T-cell (primary cell): Measurements from ENCODE around the gene APH1B. TPM values are rescaled to one million over a fixed set of nuclear protein-coding genes. Genes with fewer than 3 reads are reported as not detected.

Experiments
- ATAC-seq, 4 experiments: fragments of 200-7000 bp in 3 of 4; fragments of 150-1000 bp in 1 of 4; cut with Tn5 transposase; replicated peaks in 1 of 4; 1 replicate in 3 of 4; 2 replicates in 1 of 4; pipeline ENCODE4 v1.10.0; 2021; ENCODE audit warnings: moderate library complexity in 3 of 4, mild to moderate bottlenecking in 2 of 4, moderate number of reproducible peaks in 1 of 4
- CTCF ChIA-PET, 2 donors: fragments of 300-600 bp; sonication (Branson Sonifier 250); formaldehyde crosslinking; loops; one replicate each; lab custom pipeline; 2022; ENCODE audit warnings: antibody characterized with exemption in 2 of 2; lab: Charles Lee
- POLR2A ChIA-PET, 2 donors: fragments of 300-600 bp; sonication (Branson Sonifier 250); formaldehyde crosslinking; loops; one replicate each; lab custom pipeline; 2022; ENCODE audit warnings: antibody characterized with exemption in 2 of 2; lab: Charles Lee
- DNase-seq, 35 experiments: peaks; one replicate each; pipeline versions ENCODE4 v3.0.0 to v3.0.0-alpha.2; 2013 to 2023
- H3K27ac ChIP-seq: one replicate; pipeline ENCODE4 v1.5.1; 2013; ENCODE audit warnings: low read length
- H3K27me3 ChIP-seq, 2 experiments: replicated peaks in 1 of 2; 1 replicate in 1 of 2; 2 replicates in 1 of 2; pipeline versions ENCODE4 v1.6.1 to v1.7.0; 2013; ENCODE audit warnings: low read length in 1 of 2, mixed read lengths in 1 of 2; ENCODE audit not compliant: control insufficient read depth in 2 of 2, insufficient read depth in 2 of 2; ENCODE audit errors: extremely low read depth in 1 of 2
- H3K36me3 ChIP-seq, 2 donors: 1 replicate in 1 of 2; 2 replicates in 1 of 2; pipeline versions ENCODE4 v1.6.1 to v1.7.0; 2013; ENCODE audit warnings: low read length in 1 of 2; ENCODE audit not compliant: control insufficient read depth in 2 of 2, insufficient read depth in 1 of 2; ENCODE audit errors: extremely low read depth in 1 of 2
- H3K4me1 ChIP-seq, 2 experiments: 1 replicate in 1 of 2; 2 replicates in 1 of 2; pipeline versions ENCODE4 v1.6.1 to v1.7.0; 2013; ENCODE audit warnings: low read length in 2 of 2, mixed read lengths in 1 of 2; ENCODE audit not compliant: insufficient read depth in 2 of 2, control insufficient read depth in 1 of 2; ENCODE audit errors: extremely low read depth in 1 of 2
- H3K4me3 ChIP-seq, 2 donors: 1 replicate in 1 of 2; 2 replicates in 1 of 2; pipeline versions ENCODE4 v1.5.1 to v1.7.0; 2013; ENCODE audit warnings: mild to moderate bottlenecking in 2 of 2, low read length in 1 of 2, moderate library complexity in 1 of 2; ENCODE audit not compliant: control insufficient read depth in 1 of 2; ENCODE audit errors: extremely low read depth in 1 of 2
- H3K9me3 ChIP-seq: 2 replicates; pipeline ENCODE4 v1.7.0; 2013
- H3K27ac Mint-ChIP-seq, 2 donors: one replicate each; pipeline ENCODE4 v1.8.0; 2020 to 2021; ENCODE audit warnings: mild to moderate bottlenecking in 2 of 2, mixed read lengths in 2 of 2
- H3K27me3 Mint-ChIP-seq, 2 donors: one replicate each; pipeline ENCODE4 v1.8.0; 2021 to 2022; ENCODE audit warnings: mixed read lengths in 2 of 2
- H3K36me3 Mint-ChIP-seq: one replicate; pipeline ENCODE4 v1.8.0; 2021; ENCODE audit warnings: mixed read lengths
- H3K4me1 Mint-ChIP-seq, 3 donors: one replicate each; pipeline ENCODE4 v1.8.0; 2020 to 2022; ENCODE audit warnings: mixed read lengths in 3 of 3, mild to moderate bottlenecking in 1 of 3
- H3K4me3 Mint-ChIP-seq, 3 donors: one replicate each; pipeline ENCODE4 v1.8.0; 2020 to 2022; ENCODE audit warnings: mild to moderate bottlenecking in 3 of 3, mixed read lengths in 3 of 3, moderate library complexity in 3 of 3
- H3K9me3 Mint-ChIP-seq, 3 donors: one replicate each; pipeline ENCODE4 v1.8.0; 2020 to 2022; ENCODE audit warnings: mixed read lengths in 3 of 3
- WGBS: methylation state at CpG from one replicate; pipeline ENCODE4 v1.1.5; 2013; ENCODE audit warnings: missing lambda C conversion rate; ENCODE audit not compliant: insufficient coverage; 5-methylcytosine and 5-hydroxymethylcytosine counted together
- total RNA-seq, 35 experiments: library from RNA in 6 of 35; stranded (reverse) in 6 of 35; fragments of 120-200 nt in 1 of 35; gene quantifications; one replicate each; pipeline versions ENCODE4 v1.2.1 to v1.2.4 and lab custom pipeline; 2013 to 2026

Gene APH1B
- total RNA-seq, 5 donors from 2014 or later (not counting 1 experiment from before 2014, with no cell fraction given), result 17.0 to 27.4 (median 20.9) TPM

- CTCF ChIA-PET, result interaction anchor here in 1 of 2 donors (0.8 kb wide), 1 partner anchor 151 kb away, joined by 3 read pairs; no protein-coding TSS in a partner anchor
- H3K27me3 Mint-ChIP-seq, result no peaks in the 10 kb centered on the region
- H3K9me3 ChIP-seq, result no peaks in the 10 kb centered on the region
- ATAC-seq (no peak), DNase-seq (no peak)
- no CpG with 5 or more reads among the region's 6 CpGs for WGBS
- H3K4me1 Mint-ChIP-seq, result peaks cover 15 to 19% (median 19%) of the 10 kb centered on the region in 3 donors
- H3K27ac ChIP-seq, result no peak overlapping the region
- no peaks in the 10 kb centered on the region for H3K27me3 ChIP-seq
- H3K36me3 Mint-ChIP-seq, result peaks cover 36% of the 10 kb centered on the region
- no peaks in the 10 kb centered on the region for H3K4me1 ChIP-seq
- H3K4me3 Mint-ChIP-seq, result no peak overlapping the region
- H3K4me3 ChIP-seq, result no peak overlapping the region
- H3K27ac Mint-ChIP-seq, result no peak overlapping the region
- POLR2A ChIA-PET, result no interaction called here
- H3K9me3 Mint-ChIP-seq, result no peaks in the 10 kb centered on the region
- H3K36me3 ChIP-seq, result peaks cover 0 to 7% of the 10 kb centered on the region in 2 donors
These were observed 6.9 kb downstream of the APH1B start for GRCh38 chr15:63284335-63284734.

GRCh38 chr15:63287109-63287508 lies 9.7 kb downstream of the APH1B start:
- H3K36me3 Mint-ChIP-seq, result peaks cover 40% of the 10 kb centered on the region
- Histone ChIP-seq H3K36me3 (peaks cover 0 to 15% of the 10 kb centered on the region in 2 donors), H3K27ac (no peak overlapping the region), H3K4me3 (no peak overlapping the region), H3K4me1 (no peaks in the 10 kb centered on the region), H3K9me3 (no peaks in the 10 kb centered on the region), H3K27me3 (no peaks in the 10 kb centered on the region)
- H3K4me3 Mint-ChIP-seq, result no peak overlapping the region
- WGBS, result no CpG with 5 or more reads among the region's 2 CpGs
- ATAC-seq, result no peak
- H3K27me3 Mint-ChIP-seq, result no peaks in the 10 kb centered on the region
- H3K4me1 Mint-ChIP-seq, result peaks cover 13 to 16% (median 14%) of the 10 kb centered on the region in 3 donors
- no peaks in the 10 kb centered on the region for H3K9me3 Mint-ChIP-seq
- DNase-seq, result no peak
- ChIA-PET CTCF (interaction anchor here in 1 of 2 donors (2.1 kb wide), 1 partner anchor 116 kb away, joined by 17 read pairs; no protein-coding TSS in a partner anchor), POLR2A (no interaction called here)
- H3K27ac Mint-ChIP-seq, result no peak overlapping the region

DNA sequence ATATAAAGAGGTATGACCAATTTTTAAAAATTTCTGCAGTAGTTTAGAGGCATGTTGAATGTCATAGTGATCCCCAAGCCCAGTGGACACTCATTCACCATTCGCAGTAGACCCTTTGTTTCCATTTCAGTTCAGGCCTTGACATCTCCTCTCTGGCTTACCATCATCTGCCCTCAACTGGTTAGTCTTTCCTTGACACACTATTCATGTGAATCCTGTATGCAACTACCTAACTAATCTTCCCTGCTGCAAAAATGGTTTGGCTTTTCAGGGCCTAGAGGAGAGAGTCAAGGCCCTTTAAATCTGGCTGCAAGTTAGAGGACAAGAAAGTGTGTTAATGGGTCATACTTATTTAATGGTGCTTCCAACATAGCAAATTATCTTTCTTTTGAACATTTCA lies 10.9 kb downstream of the APH1B start:
- ChIA-PET CTCF (interaction anchor here (0.7 to 2.1 kb wide), 5 partner anchors 9 to 114 kb away, joined by 3 to 17 read pairs (median 4); no protein-coding TSS in a partner anchor), POLR2A (interaction anchor here (0.6 kb wide), 2 partner anchors 29 to 178 kb away, joined by 5 to 7 read pairs; no protein-coding TSS in a partner anchor)
- DNase-seq (no peak), ATAC-seq (peak in 1 of 4 experiments; percentile 12)
- Histone ChIP-seq H3K36me3 (peaks cover 0 to 15% of the 10 kb centered on the region in 2 donors), H3K27ac (no peak overlapping the region), H3K4me3 (no peak overlapping the region), H3K9me3 (no peaks in the 10 kb centered on the region), H3K27me3 (no peaks in the 10 kb centered on the region), H3K4me1 (no peaks in the 10 kb centered on the region)
- Mint-ChIP-seq H3K4me1 (peaks cover 10 to 13% (median 12%) of the 10 kb centered on the region in 3 donors), H3K36me3 (peaks cover 43% of the 10 kb centered on the region), H3K27ac (peak overlapping the region; percentile 35 to 58), H3K4me3 (no peak overlapping the region), H3K9me3 (no peaks in the 10 kb centered on the region), H3K27me3 (no peaks in the 10 kb centered on the region)
- 100% methylated on average over 1 of the region's 1 CpG for WGBS

GRCh38 chr15:63288778-63289378 lies 11.5 kb downstream of the APH1B start:
- no peaks in the 10 kb centered on the region for H3K9me3 ChIP-seq
- peaks cover 5 to 9% (median 8%) of the 10 kb centered on the region in 3 donors for H3K4me1 Mint-ChIP-seq
- DNase-seq (peak in 1 of 35 experiments; percentile 69), ATAC-seq (peak; percentile 65 to 81 (median 76))
- no peaks in the 10 kb centered on the region for H3K9me3 Mint-ChIP-seq
- H3K27ac ChIP-seq, result no peak overlapping the region
- H3K27me3 Mint-ChIP-seq, result no peaks in the 10 kb centered on the region
- CTCF ChIA-PET, result interaction anchor here in 1 of 2 donors (0.6 to 2.1 kb wide), 5 partner anchors 9 to 1141 kb away, joined by 3 to 17 read pairs (median 3); no protein-coding TSS in a partner anchor
- no peak overlapping the region for H3K4me3 ChIP-seq
- peaks cover 0 to 18% of the 10 kb centered on the region in 2 donors for H3K36me3 ChIP-seq
- peaks cover 41% of the 10 kb centered on the region for H3K36me3 Mint-ChIP-seq
- H3K4me1 ChIP-seq, result no peaks in the 10 kb centered on the region
- H3K27me3 ChIP-seq, result no peaks in the 10 kb centered on the region
- no CpG with 5 or more reads among the region's 4 CpGs for WGBS
- peak overlapping the region; percentile 35 to 58 for H3K27ac Mint-ChIP-seq
- POLR2A ChIA-PET, result interaction anchor here (0.5 to 0.7 kb wide), 5 partner anchors 11 to 178 kb away, joined by 3 to 8 read pairs (median 5); no protein-coding TSS in a partner anchor
- no peak overlapping the region for H3K4me3 Mint-ChIP-seq

DNA sequence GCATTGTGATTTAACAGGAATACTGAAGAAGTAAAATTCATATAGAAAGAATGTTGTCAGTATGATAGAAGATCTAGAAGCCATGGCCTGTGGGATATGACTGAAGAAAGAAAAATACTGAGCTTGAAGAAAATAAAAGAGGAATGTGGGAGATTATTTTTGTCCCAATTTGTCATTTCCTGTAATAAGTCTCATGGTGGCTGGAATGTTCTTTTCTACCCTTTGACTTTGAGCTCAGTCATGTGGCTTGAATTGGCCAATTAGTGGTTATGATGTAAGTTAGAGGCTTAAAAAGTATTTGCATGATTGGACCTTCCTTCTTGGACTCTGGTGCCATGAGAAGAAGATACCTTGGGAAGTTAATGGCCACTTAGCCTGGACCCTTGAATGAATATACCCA lies 14.1 kb downstream of the APH1B start:
- ChIA-PET CTCF (interaction anchor here (0.6 to 1.4 kb wide), 7 partner anchors 9 to 184 kb away, joined by 3 to 8 read pairs (median 4); no protein-coding TSS in a partner anchor), POLR2A (interaction anchor here (0.6 kb wide), 2 partner anchors 14 to 172 kb away, joined by 3 read pairs; no protein-coding TSS in a partner anchor)
- Mint-ChIP-seq H3K36me3 (peaks cover 53% of the 10 kb centered on the region), H3K4me1 (peaks cover 10 to 22% (median 16%) of the 10 kb centered on the region in 3 donors), H3K27ac (no peak overlapping the region), H3K4me3 (no peak overlapping the region), H3K9me3 (no peaks in the 10 kb centered on the region), H3K27me3 (no peaks in the 10 kb centered on the region)
- no peak overlapping the region for H3K4me3 ChIP-seq
- peaks cover 0 to 11% of the 10 kb centered on the region in 2 donors for H3K36me3 ChIP-seq
- H3K27ac ChIP-seq, result no peak overlapping the region
- DNase-seq, result no peak
- H3K4me1 ChIP-seq, result peaks cover 0 to 14% of the 10 kb centered on the region in 2 experiments
- H3K27me3 ChIP-seq, result no peaks in the 10 kb centered on the region
- ATAC-seq, result no peak
- no peaks in the 10 kb centered on the region for H3K9me3 ChIP-seq

DNA sequence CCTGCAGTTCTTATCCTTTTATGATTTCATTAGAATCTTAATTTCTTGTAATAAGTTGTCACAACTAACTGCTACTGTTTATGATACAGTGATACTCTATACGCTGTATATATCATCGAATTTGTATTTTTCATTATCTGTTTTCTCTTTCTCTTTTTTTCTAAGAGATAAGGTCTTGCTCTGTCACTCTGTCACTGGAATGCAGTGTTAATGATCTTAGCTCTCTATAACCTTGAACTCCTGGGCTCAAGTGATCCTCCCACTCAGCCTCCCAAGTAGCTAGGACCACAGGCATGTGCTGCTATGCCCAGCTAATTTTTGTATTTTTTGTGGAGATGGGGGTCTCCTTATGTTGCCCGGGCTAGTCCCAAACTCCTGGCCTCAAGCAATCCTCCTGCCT lies 14.8 kb downstream of the APH1B start:
- Histone ChIP-seq H3K4me3 (no peak overlapping the region), H3K36me3 (peaks cover 0 to 11% of the 10 kb centered on the region in 2 donors), H3K9me3 (no peaks in the 10 kb centered on the region), H3K27ac (no peak overlapping the region), H3K4me1 (peaks cover 0 to 14% of the 10 kb centered on the region in 2 experiments), H3K27me3 (no peaks in the 10 kb centered on the region)
- no peak for DNase-seq
- POLR2A ChIA-PET, result no interaction called here
- CTCF ChIA-PET, result no interaction called here
- Mint-ChIP-seq H3K36me3 (peaks cover 49% of the 10 kb centered on the region), H3K4me3 (no peak overlapping the region), H3K9me3 (no peaks in the 10 kb centered on the region), H3K27ac (no peak overlapping the region), H3K27me3 (no peaks in the 10 kb centered on the region), H3K4me1 (peaks cover 10 to 22% (median 16%) of the 10 kb centered on the region in 3 donors)
- no peak for ATAC-seq
- WGBS, result no CpG with 5 or more reads among the region's 3 CpGs
